IMR-90 (cell line): ENCODE measurements around the gene CETP. TPM values are rescaled to one million over a fixed set of nuclear protein-coding genes. Genes with fewer than 3 reads are reported as not detected.

Experiments used
- ATAC-seq: fragments of 200-7000 bp; cut with Tn5 transposase; 2 replicates; pipeline ENCODE4 v1.9.1; 2020; ENCODE audit warnings: low read depth, mild to moderate bottlenecking, moderate library complexity
- BruUV-seq: library from RNA; stranded (reverse); fragments of 400-500 nt; replicated peaks from 2 replicates; lab custom pipeline; 2021; lab: Mats Ljungman, UMichigan
- CTCF ChIA-PET: fragments of 300-600 bp; formaldehyde crosslinking; extraction: SDS; loops from one replicate; lab custom pipeline; 2021; ENCODE audit warnings: antibody characterized with exemption; lab: Yijun Ruan, JAX
- POLR2A ChIA-PET: fragments of 300-600 bp; sonication (Branson Sonifier 250); formaldehyde crosslinking; loops from one replicate; lab custom pipeline; 2022; ENCODE audit warnings: antibody characterized with exemption; ENCODE audit not compliant: unreplicated experiment; lab: Charles Lee
- DNase-seq: peaks from one replicate; pipeline ENCODE4 v3.0.0; 2013
- H2AFZ ChIP-seq: replicated peaks from 2 replicates; pipeline ENCODE3; 2013; ENCODE audit warnings: low read length, mild to moderate bottlenecking; ENCODE audit not compliant: poor library complexity
- H2AK5ac ChIP-seq: 2 replicates; pipeline ENCODE4 v1.6.1; 2013; ENCODE audit warnings: low read depth, low read length, inconsistent platforms
- H2AK9ac ChIP-seq: replicated peaks from 2 replicates; pipeline ENCODE3; 2013; ENCODE audit warnings: mild to moderate bottlenecking, low read depth, low read length, moderate library complexity; ENCODE audit not compliant: poor library complexity
- H2BK120ac ChIP-seq: 2 replicates; pipeline ENCODE4 v1.6.1; 2013; ENCODE audit warnings: low read depth, low read length, inconsistent platforms
- H2BK15ac ChIP-seq: 3 replicates; pipeline ENCODE4 v1.6.1; 2013; ENCODE audit warnings: low read depth, low read length, inconsistent platforms
- H2BK20ac ChIP-seq: 2 replicates; pipeline ENCODE4 v1.6.1; 2013; ENCODE audit warnings: low read depth, mild to moderate bottlenecking, inconsistent platforms, low read length, moderate library complexity
- H2BK5ac ChIP-seq: 2 replicates; pipeline ENCODE4 v1.6.1; 2013; ENCODE audit warnings: mild to moderate bottlenecking, low read depth, low read length, inconsistent platforms; ENCODE audit not compliant: poor library complexity, severe bottlenecking
- H3K14ac ChIP-seq: replicated peaks from 2 replicates; pipeline ENCODE4 v1.6.1; 2013; ENCODE audit warnings: low read depth, low read length, inconsistent platforms
- H3K18ac ChIP-seq: 2 replicates; pipeline ENCODE4 v1.6.1; 2013; ENCODE audit warnings: low read depth, low read length, control low read depth
- H3K23ac ChIP-seq: 2 replicates; pipeline ENCODE4 v1.6.1; 2013; ENCODE audit warnings: low read depth, low read length, inconsistent platforms
- H3K27ac ChIP-seq: 2 replicates; pipeline ENCODE4 v1.5.1; 2013; ENCODE audit warnings: mild to moderate bottlenecking, control low read depth, low read length; ENCODE audit not compliant: insufficient read depth
- H3K27me3 ChIP-seq: 2 replicates; pipeline ENCODE4 v1.6.1; 2013; ENCODE audit warnings: low read length; ENCODE audit not compliant: control insufficient read depth, insufficient read depth
- H3K36me3 ChIP-seq: 2 replicates; pipeline ENCODE4 v1.6.1; 2013; ENCODE audit warnings: low read length, mixed read lengths; ENCODE audit not compliant: control insufficient read depth, insufficient read depth
- H3K4ac ChIP-seq: 2 replicates; pipeline ENCODE4 v1.6.1; 2013; ENCODE audit warnings: low read depth, low read length, inconsistent platforms
- H3K4me1 ChIP-seq: 2 replicates; pipeline ENCODE4 v1.6.1; 2013; ENCODE audit warnings: low read length, mixed read lengths; ENCODE audit not compliant: control insufficient read depth, insufficient read depth
- H3K4me2 ChIP-seq: 2 replicates; pipeline ENCODE4 v1.6.1; 2013; ENCODE audit warnings: low read depth, mild to moderate bottlenecking, control low read depth, low read length, moderate library complexity
- H3K4me3 ChIP-seq: 2 replicates; pipeline ENCODE4 v1.5.1; 2013; ENCODE audit warnings: low read depth, mild to moderate bottlenecking, control low read depth, low read length, moderate library complexity; ENCODE audit not compliant: insufficient read depth
- H3K56ac ChIP-seq: 2 replicates; pipeline ENCODE4 v1.6.1; 2013; ENCODE audit warnings: low read length, inconsistent platforms; ENCODE audit not compliant: insufficient read depth; ENCODE audit errors: extremely low read depth
- H3K79me1 ChIP-seq, 2 experiments: 2 replicates each; pipeline ENCODE4 v1.6.1; 2013; ENCODE audit warnings: low read length in 2 of 2, inconsistent platforms in 1 of 2, low read depth in 1 of 2
- H3K9ac ChIP-seq: 2 replicates; pipeline ENCODE4 v1.6.1; 2013; ENCODE audit warnings: low read depth, low read length, control low read depth
- H3K9me1 ChIP-seq: 2 replicates; pipeline ENCODE4 v1.6.1; 2013; ENCODE audit warnings: low read length, inconsistent platforms; ENCODE audit not compliant: insufficient read depth
- H3K9me3 ChIP-seq: 2 replicates; pipeline ENCODE4 v1.6.1; 2013; ENCODE audit warnings: low read length; ENCODE audit not compliant: control insufficient read depth, insufficient read depth
- H4K20me1 ChIP-seq: 2 replicates; pipeline ENCODE4 v1.6.1; 2013; ENCODE audit warnings: low read length, inconsistent platforms; ENCODE audit not compliant: insufficient read depth
- H4K5ac ChIP-seq: 2 replicates; pipeline ENCODE4 v1.6.1; 2013; ENCODE audit warnings: mild to moderate bottlenecking, low read depth, low read length, control low read depth
- H4K8ac ChIP-seq, 2 experiments: 2 replicates each; pipeline ENCODE4 v1.6.1; 2013; ENCODE audit warnings: low read depth in 2 of 2, low read length in 2 of 2, control low read depth in 1 of 2, inconsistent platforms in 1 of 2
- H4K91ac ChIP-seq: 2 replicates; pipeline ENCODE4 v1.6.1; 2013; ENCODE audit warnings: low read depth, low read length, inconsistent platforms; ENCODE audit not compliant: insufficient read depth
- BHLHE40 ChIP-seq: fragments of 150-350 bp; IDR thresholded peaks from 2 replicates; pipeline ENCODE4 v1.6.1; 2016; ENCODE audit warnings: mild to moderate bottlenecking, low read depth, low read length
- CEBPB ChIP-seq: IDR thresholded peaks from 2 replicates; pipeline ENCODE4 v1.6.1; 2012; ENCODE audit warnings: low read depth, low read length, improper control_type of control experiment
- CHD1 ChIP-seq: IDR thresholded peaks from 2 replicates; pipeline ENCODE4 v1.6.1; 2012; ENCODE audit warnings: low read depth, low read length, improper control_type of control experiment
- CTCF ChIP-seq: conservative IDR thresholded peaks from 2 replicates; pipeline ENCODE4 v1.5.1; 2012; ENCODE audit warnings: mild to moderate bottlenecking, low read depth, low read length, improper control_type of control experiment
- FOS ChIP-seq: fragments of 150-350 bp; IDR thresholded peaks from 2 replicates; pipeline ENCODE4 v1.6.1; 2016; ENCODE audit warnings: low read depth, low read length
- MAFK ChIP-seq: IDR thresholded peaks from 2 replicates; pipeline ENCODE4 v1.6.1; 2012; ENCODE audit warnings: low read depth, low read length, improper control_type of control experiment
- MAZ ChIP-seq: IDR thresholded peaks from 2 replicates; pipeline ENCODE4 v1.6.1; 2012; ENCODE audit warnings: low read depth, mild to moderate bottlenecking, low read length, improper control_type of control experiment, moderate library complexity, borderline replicate concordance
- MXI1 ChIP-seq: IDR thresholded peaks from 2 replicates; pipeline ENCODE4 v1.6.1; 2012; ENCODE audit warnings: low read depth, mild to moderate bottlenecking, low read length, moderate library complexity, borderline replicate concordance
- NFE2L2 ChIP-seq: fragments of 150-350 bp; IDR thresholded peaks from 2 replicates; pipeline ENCODE4 v1.6.1; 2016; ENCODE audit warnings: low read depth, mild to moderate bottlenecking, low read length
- POLR2A ChIP-seq: IDR thresholded peaks from 2 replicates; pipeline ENCODE4 v1.6.1; 2012; ENCODE audit warnings: mild to moderate bottlenecking, low read depth, low read length
- RAD21 ChIP-seq: IDR thresholded peaks from 2 replicates; pipeline ENCODE4 v1.6.1; 2012; ENCODE audit warnings: low read length, improper control_type of control experiment
- RCOR1 ChIP-seq: IDR thresholded peaks from 2 replicates; pipeline ENCODE4 v1.6.1; 2012; ENCODE audit warnings: mild to moderate bottlenecking, low read length, improper control_type of control experiment; ENCODE audit not compliant: insufficient replicate concordance
- RFX5 ChIP-seq: IDR thresholded peaks from 2 replicates; pipeline ENCODE4 v1.8.0; 2012; ENCODE audit warnings: low read depth, mild to moderate bottlenecking, low read length, moderate library complexity
- SMC3 ChIP-seq: fragments of 150-350 bp; IDR thresholded peaks from 2 replicates; pipeline ENCODE4 v1.6.1; 2016; ENCODE audit warnings: low read depth, mild to moderate bottlenecking, antibody characterized with exemption, low read length, moderate library complexity
- WGBS, 2 experiments: methylation state at CpG; one replicate each; pipeline versions ENCODE4 v1.1.5 to v1.1.7; 2013; ENCODE audit warnings: missing lambda C conversion rate in 2 of 2; ENCODE audit not compliant: insufficient read length in 1 of 2; ENCODE audit errors: extremely low coverage in 2 of 2; 5-methylcytosine and 5-hydroxymethylcytosine counted together
- dilution Hi-C: fragments of 300-500 bp; cut with HindIII; formaldehyde crosslinking; loops from one replicate; pipeline ENCODE4 v1.14.3; 2018; ENCODE audit warnings: low sequenced_read_pairs; ENCODE audit not compliant: unreplicated experiment
- in situ Hi-C: fragments of 300-500 bp; cut with MboI; formaldehyde crosslinking; loops from 3 replicates; pipeline ENCODE4 v1.14.3; 2019; ENCODE audit warnings: low sequenced_read_pairs, inconsistent platforms, mixed read lengths
- intact Hi-C: fragments of 100-400 bp; cut with micrococcal nuclease; formaldehyde crosslinking; loops from 2 replicates; pipeline ENCODE4 v1.10.0; 2022
- polyA plus RNA-seq, 3 experiments: library from polyadenylated mRNA; depleted of rRNA; stranded (reverse); fragments of >200 nt; gene quantifications; 2 replicates each; pipeline ENCODE4 v1.2.3, GENCODE V29; 2012; ENCODE audit warnings: low replicate concordance in 1 of 3
- total RNA-seq: library from RNA; depleted of rRNA; stranded (reverse); fragments of >200 nt; gene quantifications from 2 replicates; pipeline ENCODE4 v1.2.3, GENCODE V29; 2012
- TF ChIP-seq, protein P1 (sequence below): fragments of 150-350 bp; IDR thresholded peaks from 2 replicates; pipeline ENCODE4 v1.6.1; 2016; ENCODE audit warnings: low read depth, mild to moderate bottlenecking, low read length, moderate library complexity, borderline replicate concordance
- TF ChIP-seq, protein P2 (sequence below): fragments of 150-350 bp; IDR thresholded peaks from 2 replicates; pipeline ENCODE4 v1.6.1; 2017; ENCODE audit warnings: mild to moderate bottlenecking, antibody characterized with exemption, low read length, low read depth

Gene CETP
- total and polyA plus RNA-seq, 2 of the 4 experiments (the other 2 are of a cell fraction), result not detected

GRCh38 chr16:57007050-57007449, 45.3 kb downstream of the CETP start:
- CTCF ChIA-PET, result interaction anchor here (0.7 kb wide), 1 partner anchor 19 kb away, joined by 4 read pairs; no protein-coding TSS in a partner anchor
- in situ Hi-C loops, result no loop called here
- Histone ChIP-seq H4K8ac (peak overlapping the region in 1 of 2 experiments; percentile 37; a peak in 1 of 4 replicates), H4K91ac (no peak overlapping the region), H3K79me1 (peaks cover 7 to 47% of the 10 kb centered on the region in 2 experiments), H3K27ac (no peak overlapping the region), H3K14ac (no peak overlapping the region), H2AK5ac (no peak overlapping the region), H3K27me3 (no peaks in the 10 kb centered on the region), H3K4me3 (no peak overlapping the region), H4K5ac (no peak overlapping the region), H3K4me1 (no peaks in the 10 kb centered on the region; the same call in 1 of the 2 replicates), H3K18ac (no peak overlapping the region), H2AK9ac (no peak overlapping the region), H3K36me3 (peaks cover 3% of the 10 kb centered on the region), H3K56ac (no peak overlapping the region), H3K23ac (no peak overlapping the region), H3K9me1 (peaks cover 9% of the 10 kb centered on the region), H2BK15ac (no peak overlapping the region), H3K4me2 (no peak overlapping the region), H3K9me3 (no peaks in the 10 kb centered on the region), H3K4ac (peak overlapping the region; percentile 34; the same call in 1 of the 2 replicates), H2BK20ac (no peak overlapping the region), H4K20me1 (no peaks in the 10 kb centered on the region), H2BK5ac (no peak overlapping the region), H3K9ac (no peak overlapping the region), H2BK120ac (no peak overlapping the region), H2AFZ (no peak overlapping the region)
- dilution Hi-C loops, result no loop called here
- peak; percentile 35 for DNase-seq
- WGBS, 2 experiments, result 67% methylated on average over 1 of the region's 5 CpGs; no CpG with 5 or more reads in 1 of the 2 experiments
- intact Hi-C loops, result no loop called here
- BruUV-seq, result no TSS peak
- ATAC-seq, result no peak
- TF ChIP-seq RFX5 (no peak), RAD21 (no peak), CEBPB (no peak), BHLHE40 (no peak), MXI1 (no peak), MAFK (no peak), NFE2L2 (no peak), CTCF (no peak), CHD1 (no peak), RCOR1 (no peak), POLR2A (no peak), MAZ (no peak), FOS (no peak), SMC3 (no peak)
- TF ChIP-seq, protein P1, sequence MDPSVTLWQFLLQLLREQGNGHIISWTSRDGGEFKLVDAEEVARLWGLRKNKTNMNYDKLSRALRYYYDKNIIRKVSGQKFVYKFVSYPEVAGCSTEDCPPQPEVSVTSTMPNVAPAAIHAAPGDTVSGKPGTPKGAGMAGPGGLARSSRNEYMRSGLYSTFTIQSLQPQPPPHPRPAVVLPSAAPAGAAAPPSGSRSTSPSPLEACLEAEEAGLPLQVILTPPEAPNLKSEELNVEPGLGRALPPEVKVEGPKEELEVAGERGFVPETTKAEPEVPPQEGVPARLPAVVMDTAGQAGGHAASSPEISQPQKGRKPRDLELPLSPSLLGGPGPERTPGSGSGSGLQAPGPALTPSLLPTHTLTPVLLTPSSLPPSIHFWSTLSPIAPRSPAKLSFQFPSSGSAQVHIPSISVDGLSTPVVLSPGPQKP, result no peak
- TF ChIP-seq, protein P2, sequence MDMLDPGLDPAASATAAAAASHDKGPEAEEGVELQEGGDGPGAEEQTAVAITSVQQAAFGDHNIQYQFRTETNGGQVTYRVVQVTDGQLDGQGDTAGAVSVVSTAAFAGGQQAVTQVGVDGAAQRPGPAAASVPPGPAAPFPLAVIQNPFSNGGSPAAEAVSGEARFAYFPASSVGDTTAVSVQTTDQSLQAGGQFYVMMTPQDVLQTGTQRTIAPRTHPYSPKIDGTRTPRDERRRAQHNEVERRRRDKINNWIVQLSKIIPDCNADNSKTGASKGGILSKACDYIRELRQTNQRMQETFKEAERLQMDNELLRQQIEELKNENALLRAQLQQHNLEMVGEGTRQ, result no peak
- POLR2A ChIA-PET, result no interaction called here
